NCI-H2171 (cell line): ENCODE results near the gene RBMS3.

Source experiments
- DNase-seq: peaks from one replicate; lab custom pipeline; 2025; lab: John Stamatoyannopoulos, UW

Gene RBMS3

DNA sequence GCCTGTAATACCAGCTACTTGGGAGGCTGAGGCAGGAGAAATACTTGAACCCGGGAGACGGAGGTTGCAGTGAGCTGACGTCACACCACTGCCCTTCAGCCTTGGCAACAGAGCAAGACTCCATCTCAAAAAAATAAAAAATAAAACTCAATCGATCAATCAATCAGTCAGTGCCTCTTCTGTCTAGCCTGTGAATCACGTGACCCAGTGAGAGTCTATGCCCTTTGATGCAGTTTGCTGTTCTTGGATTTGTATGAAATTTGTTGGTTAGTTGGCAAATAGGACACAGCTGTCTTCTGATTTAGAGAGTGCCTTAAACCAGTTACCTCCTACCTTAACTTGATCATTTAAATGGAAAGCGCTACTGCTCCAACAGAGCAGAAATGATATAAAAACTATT lies 3.6 kb upstream of the RBMS3 start:
- no peak for DNase-seq

DNA sequence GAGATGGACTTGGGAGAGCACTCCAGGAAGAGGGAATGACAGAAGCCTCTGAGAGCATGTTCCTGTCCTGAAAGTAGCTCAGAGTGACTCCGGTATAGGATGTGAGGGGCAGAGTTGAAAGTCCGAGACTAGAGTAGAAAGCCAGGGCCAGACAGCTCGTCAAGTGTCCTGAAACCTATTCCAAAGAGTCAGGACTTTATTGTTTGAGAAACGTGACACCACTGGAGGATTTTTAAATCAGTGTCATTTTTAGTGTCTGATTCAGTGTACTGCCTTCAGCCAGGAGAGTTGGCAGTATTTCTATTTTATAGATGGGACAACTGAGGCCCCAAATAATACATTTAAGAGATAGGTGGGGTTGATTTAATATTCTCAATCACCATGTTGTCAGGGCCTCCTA lies 1.6 kb upstream of the RBMS3 start:
- DNase-seq, result no peak

DNA sequence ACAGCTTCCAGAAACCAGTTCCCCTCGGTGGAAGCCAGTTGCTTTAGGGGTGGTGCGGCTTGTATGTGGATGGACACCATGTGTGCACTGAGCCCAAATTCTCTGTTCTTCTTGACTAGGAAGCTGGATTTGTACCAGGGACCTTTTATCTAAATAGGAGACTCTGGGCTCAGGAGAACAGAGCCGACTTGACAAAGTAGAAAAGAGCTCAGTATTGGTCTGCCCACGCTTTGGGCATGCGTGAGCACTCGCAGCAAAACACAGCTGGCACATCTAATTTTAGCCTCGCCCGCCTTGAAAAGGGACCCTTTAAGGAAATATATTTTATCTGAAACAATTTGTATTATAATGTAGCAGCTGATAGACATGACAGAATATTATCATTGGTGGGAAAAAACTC lies 1.1 kb upstream of the RBMS3 start:
- DNase-seq, result no peak

DNA sequence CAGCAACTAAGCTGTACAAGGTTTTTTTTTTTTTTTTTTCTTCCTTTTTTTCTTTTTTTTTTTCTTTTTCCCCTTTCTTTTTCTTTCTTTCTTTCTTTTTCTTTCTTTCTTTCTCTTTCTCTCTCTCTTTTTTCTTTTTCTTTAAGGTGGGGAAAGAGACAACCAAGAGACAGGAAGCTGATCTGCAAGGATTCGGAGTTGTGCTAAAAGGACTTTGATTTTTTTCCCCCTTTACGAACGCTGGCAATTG lies 148 bp downstream of the RBMS3 start:
- DNase-seq, result no peak

DNA sequence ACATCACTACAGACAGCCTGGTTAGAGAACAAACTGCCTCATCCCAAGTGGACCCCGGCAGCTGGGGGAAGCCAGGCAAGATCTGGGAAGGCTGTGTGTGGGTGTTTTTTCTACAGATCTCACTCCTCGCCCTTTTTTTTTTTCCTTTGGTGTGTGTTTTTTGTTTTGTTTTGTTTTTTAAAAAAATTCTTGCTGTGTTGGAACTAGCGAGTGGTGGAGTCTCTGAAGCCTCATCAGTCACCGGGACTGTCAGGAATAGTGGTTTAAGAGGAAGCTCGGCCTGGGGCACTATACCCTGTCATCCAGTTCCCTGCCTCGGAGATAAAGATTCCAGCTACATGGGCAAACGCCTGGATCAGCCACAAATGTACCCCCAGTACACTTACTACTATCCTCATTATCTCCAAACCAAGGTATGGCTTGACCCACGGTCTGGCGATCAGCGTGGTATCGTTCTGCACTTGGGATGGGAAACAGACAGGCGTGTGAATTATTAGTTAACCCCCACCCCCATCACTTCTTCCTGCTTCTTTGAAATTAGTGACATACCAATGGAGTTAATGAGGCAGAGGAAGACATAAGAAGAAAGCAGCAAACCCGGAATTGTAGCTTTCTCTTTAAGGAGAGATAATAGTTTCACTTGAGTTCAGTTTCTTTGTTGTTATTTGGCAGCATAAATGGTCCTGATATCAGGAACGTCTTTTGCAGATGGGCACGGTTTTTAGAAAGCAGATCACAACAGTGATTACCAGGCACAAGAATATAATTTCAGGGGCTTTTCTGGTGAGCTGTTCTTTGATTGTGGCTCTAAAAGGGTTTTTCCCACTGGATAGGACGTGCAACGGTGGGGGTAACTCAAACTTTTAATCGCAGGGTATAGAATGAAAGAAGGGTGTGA lies 722 bp downstream of the RBMS3 start:
- peak; percentile 23 for DNase-seq

DNA sequence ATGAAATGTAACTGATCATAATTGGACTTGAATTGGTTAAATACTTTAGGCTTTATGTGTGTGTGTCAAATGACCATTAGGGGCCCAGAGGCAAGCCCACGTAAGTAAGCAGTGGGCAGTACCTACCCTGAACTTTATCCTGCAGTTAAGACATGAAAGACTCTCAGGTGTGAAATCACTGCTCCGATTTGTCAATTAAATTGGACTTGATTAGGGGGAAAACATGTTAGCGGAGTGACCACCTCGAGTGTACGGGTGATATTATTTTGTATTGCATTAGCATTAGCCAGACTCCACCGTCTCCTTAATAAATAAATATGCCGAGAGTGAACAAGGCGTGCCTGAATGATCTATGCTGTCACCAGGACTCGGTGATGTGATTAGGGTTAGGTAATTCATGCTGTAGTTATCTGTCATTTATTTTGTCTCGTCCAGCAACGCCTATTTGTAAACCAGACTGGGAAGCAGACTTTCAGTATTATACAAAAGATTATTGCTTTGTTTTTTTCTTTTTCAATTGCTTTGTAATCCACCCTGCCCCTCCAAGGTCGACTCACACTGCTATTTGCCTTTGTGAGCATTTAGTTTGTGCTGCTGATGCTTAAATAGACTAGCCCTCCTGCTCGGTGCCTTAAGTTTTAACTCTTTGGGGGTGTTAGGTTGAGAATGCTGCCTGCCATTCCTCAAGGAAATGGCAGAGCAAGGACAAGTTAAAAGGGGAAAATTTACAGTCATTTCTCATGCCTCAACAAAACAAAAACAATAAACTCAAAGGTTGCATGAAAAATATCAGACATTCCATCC lies 1.8 kb downstream of the RBMS3 start:
- DNase-seq, result no peak

DNA sequence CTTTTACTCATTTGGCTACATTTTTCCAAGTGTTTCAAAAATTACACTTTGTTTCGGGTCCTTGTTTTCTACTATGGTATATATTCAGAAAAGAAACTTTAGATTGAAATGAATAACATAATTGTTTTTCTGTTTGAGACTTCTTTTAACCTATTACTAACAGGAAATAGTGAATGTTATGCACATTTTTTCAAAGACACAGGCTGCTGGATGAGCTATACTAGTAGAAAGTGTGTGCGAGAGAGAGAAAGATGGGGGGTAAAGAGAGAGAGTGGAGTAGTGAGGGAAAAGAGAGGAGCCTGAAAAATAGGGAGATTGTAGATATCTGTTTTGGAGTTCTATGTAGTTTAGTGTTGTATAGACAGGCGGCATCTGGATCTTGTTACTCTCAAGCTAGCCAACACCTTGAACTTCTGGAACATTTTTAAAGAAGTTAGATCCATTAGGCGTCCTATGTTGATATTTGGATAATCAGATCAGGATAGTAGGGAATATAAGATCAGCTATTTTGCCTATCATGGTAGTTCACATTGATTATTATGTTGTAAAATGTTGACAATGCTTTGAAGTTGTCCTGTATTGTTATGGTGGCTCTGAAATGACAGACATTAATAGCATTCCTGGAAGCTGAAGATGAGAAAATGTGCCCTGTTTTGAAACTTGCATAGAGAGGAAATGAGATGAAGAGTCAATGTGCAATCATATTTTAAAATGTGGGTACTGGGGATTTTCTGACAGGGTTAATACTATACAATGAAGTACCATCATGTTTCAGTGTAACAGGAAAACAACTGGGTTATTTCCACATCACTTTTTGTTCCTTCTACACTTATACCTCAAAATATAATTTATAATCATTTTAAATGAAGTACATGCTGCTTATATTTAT lies 2.6 kb downstream of the RBMS3 start:
- DNase-seq, result no peak

DNA sequence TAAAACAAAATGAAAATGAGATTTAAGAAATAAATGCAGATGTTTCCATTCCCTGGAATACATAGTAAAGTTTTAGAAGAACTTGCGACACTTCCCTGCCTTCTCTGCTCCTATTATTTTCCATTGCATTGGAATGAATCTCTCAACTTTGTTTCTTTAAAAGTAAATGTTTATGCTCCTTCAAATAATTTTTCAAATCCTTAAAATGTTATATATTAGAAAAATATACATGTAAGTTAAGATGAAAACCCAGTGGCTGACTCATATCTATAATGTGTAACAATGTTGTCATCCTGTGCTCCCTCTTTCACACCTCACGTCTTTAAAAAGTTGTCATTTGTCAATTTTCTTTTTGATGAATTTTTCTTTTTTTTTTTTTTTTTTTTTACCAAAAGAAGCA lies 3.6 kb downstream of the RBMS3 start:
- no peak for DNase-seq

DNA sequence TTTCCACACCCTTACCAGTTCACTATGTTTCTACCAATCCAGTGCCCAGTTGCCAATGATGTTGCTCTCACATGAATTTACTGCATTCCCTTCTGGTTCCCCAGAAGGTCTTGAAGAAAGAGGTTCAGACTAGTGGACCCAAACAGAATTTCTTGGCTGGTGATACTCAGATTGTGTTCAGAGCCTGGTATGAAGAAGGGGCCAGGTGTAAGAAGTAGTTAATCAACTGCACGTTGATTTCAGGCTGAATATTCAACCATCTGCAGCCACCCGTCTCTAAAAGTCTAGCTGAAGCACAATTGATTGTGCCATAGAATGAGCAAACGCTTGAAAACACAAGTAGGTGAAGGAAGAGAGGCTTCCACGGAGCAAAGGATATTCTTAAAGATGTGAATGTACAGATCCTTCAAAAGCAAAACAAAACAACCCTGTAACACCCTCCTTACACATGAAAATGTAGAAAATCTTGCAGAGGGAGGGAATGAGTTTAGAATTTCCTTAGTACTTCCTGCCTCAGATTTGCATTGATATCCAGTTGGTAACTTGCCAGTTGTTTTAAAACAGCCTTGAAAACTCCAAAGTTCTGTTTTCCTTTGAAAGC lies 4.7 kb downstream of the RBMS3 start:
- DNase-seq, result no peak

DNA sequence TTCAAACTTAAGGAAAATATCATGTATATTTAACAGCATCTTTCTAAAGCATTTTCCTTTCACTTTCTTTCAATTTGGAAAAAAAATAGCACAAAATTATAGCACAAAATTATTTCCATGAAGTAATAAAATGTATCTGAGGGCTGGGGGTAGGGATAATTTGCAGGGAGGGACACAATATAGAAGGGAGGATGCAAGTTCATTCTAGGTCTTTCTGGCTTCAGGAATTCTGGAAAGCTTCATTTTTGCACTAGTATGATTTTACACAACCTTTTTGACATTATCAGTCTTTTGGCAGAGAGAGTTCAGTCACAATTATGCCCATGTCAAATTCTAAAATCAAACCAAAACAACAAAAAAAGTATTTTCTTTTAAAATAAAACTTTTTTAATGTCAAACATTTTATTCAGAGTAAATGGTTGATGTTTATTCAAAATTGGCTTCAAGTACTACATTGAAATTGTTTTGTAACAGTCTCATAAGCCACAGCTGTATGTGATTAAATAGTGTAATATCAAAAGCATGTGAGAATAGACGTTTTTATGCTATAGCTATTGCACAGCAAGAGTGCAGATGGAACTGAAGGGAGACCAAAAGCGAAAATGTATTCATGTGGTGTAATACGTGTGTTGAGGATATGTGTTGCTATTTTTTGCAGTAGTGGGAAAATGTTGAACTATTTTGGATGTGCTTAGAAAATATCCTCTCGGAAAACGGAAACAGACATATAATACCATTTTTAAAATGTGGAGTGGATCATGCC lies 5.8 kb downstream of the RBMS3 start:
- no peak for DNase-seq

DNA sequence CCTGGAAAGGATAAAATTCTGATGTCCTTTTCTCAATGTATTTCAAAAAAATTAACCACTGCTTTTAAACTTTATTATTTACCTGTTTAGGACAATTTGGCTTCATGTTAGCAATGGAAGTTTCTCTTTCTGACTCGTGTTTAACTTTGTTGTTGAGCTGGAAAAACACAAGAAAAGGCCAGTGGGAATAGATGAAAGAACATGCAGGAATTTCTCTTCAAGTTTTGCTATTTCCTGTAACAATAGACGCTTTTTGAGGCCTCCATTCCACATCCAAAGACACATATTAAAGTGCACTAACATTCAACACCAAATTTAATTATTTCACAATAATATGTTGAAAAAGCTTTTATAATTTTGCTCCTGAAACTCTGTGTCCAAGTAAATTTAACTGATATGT lies 9.7 kb downstream of the RBMS3 start:
- no peak for DNase-seq

DNA sequence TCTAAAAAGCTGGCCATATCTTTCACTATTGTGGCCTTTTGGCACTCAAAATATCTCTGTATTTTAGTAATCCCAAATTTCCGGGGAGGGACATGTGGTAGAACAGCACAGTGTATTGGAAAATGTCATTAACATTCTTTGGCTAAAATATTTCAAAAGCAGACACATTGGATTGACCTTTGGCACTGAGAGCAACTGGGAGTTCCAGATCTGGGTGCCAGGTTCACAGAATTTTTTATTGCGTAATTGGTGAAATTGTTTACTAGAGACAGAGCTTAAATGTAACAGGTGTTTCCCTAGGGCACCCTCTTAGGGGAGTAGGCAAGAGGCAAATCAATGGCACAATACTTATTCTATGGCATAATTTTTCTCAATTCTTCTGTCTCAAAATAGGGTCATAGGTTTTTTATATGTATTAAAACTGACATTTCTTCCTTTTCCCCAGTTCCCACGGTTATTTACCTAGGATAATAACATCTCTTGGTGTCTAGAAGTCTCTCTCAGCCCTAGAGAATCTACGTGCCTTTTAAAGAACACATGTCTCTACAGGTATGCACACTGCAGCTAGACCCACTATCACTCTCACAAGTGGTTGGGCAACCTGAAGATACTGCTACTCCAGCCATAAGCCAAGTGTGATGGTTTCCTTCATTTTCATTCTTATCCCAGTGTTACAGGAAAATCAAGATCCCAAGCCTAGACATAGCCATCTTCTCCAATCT lies 10.6 kb downstream of the RBMS3 start:
- no peak for DNase-seq

DNA sequence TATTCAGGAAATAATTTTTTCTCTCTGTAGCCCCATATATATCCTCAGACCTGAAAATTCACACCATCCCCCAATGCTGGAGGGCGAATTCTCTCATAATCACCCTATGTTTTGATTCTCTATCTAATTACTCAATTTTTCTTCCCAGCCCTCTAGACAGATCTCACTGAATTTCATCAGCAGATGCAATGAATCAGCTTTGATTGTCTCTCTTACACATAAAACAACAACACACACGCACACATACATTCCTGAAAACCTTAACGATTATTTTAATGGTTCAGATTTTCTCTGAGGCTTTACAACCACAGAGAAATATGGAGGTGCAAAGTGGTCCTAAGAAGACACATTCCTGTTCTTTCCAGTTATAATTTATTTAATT lies 11.1 kb downstream of the RBMS3 start:
- no peak for DNase-seq

DNA sequence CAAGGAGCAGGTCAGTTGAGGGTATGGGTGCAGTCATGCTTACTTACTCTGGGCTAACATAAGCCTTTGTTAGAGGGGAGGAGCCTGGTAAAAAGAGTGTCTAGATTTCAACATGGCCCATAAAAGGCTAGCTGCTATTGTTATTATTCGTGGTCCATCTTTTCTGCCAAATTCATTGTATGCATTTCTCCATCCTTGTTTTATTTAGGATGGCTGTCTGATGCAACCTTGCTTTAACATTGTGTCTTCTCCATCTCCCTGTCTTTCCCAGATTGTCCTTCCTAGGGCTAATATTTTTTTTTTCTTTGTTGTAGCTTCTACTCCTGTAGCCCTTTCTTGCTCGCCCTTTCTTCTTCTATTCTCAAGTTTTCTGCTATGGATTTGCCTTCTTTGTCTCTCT lies 12.6 kb downstream of the RBMS3 start:
- no peak for DNase-seq

DNA sequence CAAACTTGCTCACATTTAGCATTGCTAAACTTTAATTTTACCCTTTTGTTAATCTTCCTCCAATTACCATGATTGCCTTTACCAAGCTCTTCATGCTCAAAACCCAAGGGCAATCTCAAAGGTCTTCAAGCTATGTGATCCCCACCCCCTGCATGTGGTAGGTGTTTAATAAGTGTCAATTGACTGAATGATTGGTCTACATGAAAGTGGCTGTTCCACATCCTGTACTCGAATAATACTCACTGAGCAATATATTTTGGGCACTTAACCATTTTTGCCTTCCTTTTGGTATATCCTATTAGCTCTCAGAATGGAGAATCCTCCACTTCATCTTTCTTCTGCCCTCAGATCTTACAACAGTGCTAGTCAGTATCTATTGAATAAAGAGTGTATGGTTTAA lies 17.1 kb downstream of the RBMS3 start:
- no peak for DNase-seq

DNA sequence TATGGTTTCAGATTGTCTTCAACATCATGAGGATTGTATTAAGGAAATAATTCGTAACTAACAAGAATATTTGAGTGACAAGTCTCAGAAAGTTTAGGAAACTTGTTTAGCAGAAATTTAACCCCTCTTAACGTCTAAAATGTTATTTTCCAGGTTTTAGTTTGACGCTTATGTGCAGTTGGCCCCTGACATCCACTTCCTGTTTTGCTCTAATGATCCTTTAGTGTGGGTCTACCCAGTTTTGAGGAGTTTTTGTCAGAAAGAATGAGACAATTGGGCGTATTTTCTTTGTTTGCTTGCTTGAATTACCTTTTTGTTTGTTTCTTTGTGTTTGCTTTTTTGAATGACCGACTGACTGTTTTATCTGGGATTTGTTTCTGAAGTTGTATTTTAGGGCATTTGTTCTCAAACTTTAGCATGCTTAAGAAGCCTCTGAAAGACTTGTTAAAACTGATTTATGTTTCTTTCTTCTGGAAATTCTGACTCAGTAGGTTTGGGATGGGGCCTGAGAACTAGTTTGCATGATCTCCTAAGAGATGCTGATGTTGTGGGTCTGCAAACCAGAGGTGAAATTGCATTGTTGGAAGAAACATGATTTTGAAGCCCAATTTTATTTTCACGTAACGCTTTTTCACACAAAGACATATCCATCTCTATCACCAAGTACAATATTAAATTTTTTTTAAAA lies 20.6 kb downstream of the RBMS3 start:
- DNase-seq, result no peak

DNA sequence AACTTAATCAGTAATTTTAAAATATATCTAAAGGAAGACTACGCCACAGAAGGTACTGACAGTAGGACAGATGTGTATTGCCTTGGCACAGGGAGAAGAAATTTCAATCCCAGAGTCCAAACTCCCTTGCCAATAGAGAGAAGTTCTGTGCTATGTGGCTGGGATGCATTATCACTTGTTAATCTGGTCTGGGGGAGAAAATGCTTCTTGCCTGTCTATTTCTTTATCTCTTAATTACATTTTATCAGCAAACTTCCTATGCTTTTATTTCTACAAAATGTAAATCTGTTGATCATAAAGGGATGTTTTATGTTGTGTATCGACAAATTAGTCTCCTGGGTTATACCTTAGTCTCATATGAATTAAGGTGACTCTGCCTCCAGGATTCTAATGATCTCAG lies 21.7 kb downstream of the RBMS3 start:
- no peak for DNase-seq

DNA sequence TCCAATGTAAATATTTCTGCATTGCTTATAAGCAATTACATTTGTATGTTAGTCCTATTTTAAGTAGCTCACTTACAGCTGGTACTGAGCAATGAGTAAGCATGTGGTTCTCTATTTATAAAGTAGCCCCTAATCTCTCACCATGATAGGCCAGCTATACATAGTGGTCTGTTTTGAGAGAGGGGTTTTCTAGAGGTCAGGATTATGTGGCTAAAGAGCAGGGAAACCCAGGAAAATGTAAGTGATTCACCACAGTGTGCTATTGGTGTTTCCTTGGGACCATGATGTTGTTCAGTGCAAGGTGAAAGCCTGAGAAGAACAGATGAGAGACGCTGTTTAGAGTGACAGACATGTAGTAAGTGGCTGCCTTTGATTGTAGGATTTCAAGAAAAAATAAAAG lies 26.4 kb downstream of the RBMS3 start:
- DNase-seq, result no peak

DNA sequence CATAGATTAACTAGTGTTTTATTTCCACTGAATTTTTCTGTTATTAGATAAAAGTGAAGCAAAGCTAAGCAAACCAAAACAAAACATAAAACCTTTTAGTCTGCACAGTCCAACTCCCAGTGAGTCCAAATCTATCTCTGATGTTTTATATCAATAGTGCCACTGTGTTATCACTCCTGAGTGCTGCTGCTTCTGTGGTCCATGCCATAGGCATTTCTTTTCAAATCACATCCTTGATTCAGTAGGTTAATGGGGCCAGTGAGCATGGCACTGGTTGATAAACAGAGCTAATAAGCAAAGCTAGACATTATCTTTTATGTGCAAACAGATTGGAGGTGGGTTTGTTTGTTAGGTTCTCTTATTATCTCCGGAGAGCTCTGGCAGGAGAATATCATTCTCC lies 30.0 kb downstream of the RBMS3 start:
- no peak for DNase-seq

DNA sequence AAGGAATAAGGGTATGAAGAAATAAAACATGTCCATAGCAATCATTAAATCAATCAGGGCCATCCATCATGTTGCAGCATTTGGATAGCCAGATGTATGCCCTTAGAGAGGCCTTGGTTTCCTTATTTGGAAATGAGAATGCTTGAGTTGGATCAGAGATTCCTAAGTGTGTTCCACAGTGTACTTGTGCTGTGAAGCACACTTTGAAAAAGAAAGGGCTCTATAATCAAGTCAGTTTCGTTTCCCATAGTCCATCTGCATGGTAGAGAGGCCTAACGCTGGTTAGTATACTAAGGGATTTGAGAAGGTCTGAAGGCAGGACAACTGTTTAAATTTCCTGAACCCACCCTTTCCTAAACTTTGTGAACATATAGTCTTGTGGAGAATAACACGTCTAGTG lies 30.9 kb downstream of the RBMS3 start:
- no peak for DNase-seq
